ENCODE measurements around the gene ITGA6. TPM values are rescaled to one million over a fixed set of nuclear protein-coding genes. Genes with fewer than 3 reads are reported as not detected.

ITGA6 gene
- total RNA-seq, 1 donor from 2014 or later, result 26.1 TPM

DNA sequence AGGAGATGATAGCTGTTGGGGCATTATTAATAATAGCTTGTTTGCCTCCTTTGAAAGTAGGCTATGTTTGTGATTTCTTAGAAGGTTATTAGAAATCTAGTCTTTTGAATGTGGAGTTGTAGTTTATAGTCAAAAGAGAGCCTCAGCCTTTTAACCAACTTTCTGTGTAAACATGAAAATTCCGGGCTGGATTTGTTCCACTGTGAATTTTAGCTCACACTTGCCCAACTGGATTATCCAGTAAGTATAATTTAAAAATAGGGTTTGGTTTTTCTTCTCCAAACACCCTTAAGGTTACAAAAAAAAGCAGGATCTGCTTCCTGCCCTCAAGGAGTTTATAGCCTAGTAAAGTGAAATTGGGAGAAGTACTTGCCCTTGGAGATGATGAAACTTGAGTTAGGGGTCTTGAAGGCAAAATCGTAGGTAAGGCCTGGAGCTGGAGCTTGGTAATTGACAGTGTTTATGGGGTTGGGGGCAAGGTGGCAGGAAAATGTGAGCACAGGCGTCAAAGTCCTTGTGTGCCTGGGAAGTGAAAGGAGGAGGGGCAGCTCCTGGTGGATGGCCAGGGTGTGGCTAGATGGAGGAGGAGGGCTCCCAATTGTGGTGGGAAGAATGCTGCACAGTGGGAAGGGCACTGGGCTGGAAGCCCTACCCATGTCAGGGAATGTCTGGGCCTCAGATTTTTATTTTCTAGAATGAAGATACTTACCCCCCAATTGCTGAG, 21.3 kb downstream of the ITGA6 start:
- Mint-ChIP-seq H3K36me3 (no peaks in the 10 kb centered on the region), H3K4me3 (no peak overlapping the region), H3K27ac (no peak overlapping the region), H3K4me1 (ENCODE audit: unreplicated experiment) (peaks cover 7% of the 10 kb centered on the region), H3K9me3 (no peaks in the 10 kb centered on the region), H3K27me3 (peaks cover 4% of the 10 kb centered on the region)
- TF ChIP-seq, protein P1, sequence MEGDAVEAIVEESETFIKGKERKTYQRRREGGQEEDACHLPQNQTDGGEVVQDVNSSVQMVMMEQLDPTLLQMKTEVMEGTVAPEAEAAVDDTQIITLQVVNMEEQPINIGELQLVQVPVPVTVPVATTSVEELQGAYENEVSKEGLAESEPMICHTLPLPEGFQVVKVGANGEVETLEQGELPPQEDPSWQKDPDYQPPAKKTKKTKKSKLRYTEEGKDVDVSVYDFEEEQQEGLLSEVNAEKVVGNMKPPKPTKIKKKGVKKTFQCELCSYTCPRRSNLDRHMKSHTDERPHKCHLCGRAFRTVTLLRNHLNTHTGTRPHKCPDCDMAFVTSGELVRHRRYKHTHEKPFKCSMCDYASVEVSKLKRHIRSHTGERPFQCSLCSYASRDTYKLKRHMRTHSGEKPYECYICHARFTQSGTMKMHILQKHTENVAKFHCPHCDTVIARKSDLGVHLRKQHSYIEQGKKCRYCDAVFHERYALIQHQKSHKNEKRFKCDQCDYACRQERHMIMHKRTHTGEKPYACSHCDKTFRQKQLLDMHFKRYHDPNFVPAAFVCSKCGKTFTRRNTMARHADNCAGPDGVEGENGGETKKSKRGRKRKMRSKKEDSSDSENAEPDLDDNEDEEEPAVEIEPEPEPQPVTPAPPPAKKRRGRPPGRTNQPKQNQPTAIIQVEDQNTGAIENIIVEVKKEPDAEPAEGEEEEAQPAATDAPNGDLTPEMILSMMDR (conservative IDR thresholded peaks at IDR 0.05), result no peak
- DNase-seq (ENCODE audit: extremely low spot score, unreplicated experiment), result no peak

DNA sequence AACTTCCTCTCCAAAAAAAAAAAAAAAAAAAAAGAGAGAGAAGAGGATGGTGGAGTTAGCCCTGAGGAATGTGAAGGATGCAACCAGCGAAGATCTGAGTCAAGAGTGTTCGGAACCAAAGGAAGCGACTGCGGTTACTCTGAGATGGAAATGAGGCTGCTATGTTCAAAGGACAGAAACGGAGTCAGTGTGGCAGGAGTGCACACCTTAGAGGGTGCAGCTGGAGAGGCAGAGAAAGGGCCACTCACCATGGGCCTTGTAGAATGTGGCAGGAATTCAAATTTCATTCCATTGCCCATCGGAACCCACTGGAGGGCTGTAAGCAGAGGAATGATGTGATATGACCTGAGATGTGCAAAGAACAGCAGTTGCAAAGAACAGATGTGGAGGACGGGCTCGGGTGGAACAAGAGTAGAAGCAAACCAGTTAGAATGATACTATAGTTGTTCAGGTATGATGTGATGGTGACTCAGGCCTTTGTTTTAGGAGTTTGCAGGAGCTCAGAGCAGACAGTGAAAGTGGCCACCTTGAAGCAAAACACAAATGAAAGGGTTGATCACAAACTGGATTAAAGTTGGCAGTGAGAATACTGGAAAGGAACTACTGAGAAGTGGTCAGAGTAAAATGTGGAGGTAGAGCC, 22.6 kb downstream of the ITGA6 start:
- H3K27me3 Mint-ChIP-seq, result peaks cover 6% of the 10 kb centered on the region
- H3K27ac Mint-ChIP-seq, result no peak overlapping the region
- no peaks in the 10 kb centered on the region for H3K36me3 Mint-ChIP-seq
- TF ChIP-seq, protein P1 (conservative IDR thresholded peaks at IDR 0.05), result no peak
- DNase-seq (ENCODE audit: extremely low spot score, unreplicated experiment), result no peak
- H3K9me3 Mint-ChIP-seq, result no peaks in the 10 kb centered on the region
- peaks cover 7% of the 10 kb centered on the region for H3K4me1 Mint-ChIP-seq (ENCODE audit: unreplicated experiment)
- H3K4me3 Mint-ChIP-seq, result no peak overlapping the region

DNA sequence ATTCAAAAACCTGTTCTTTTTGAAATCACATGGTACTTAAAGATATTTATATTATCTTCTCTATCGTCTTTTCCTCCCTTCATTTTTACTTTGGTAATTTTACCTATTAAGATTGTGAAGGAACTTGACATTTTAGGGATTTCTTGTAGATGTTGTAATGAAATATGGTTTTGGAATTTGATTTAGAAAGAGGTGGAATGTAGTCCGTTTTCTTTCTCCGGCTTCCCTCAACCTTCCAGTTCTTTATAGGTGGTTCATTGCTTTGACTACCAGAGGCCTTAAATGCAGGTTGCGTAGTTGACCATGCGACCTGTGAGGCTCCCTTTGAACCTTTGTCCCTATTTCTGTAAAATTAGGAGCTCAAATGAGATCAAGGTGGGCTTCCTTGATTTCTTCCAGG, 24.5 kb downstream of the ITGA6 start:
- H3K9me3 Mint-ChIP-seq, result no peaks in the 10 kb centered on the region
- H3K27me3 Mint-ChIP-seq, result peaks cover 6% of the 10 kb centered on the region
- TF ChIP-seq, protein P1 (conservative IDR thresholded peaks at IDR 0.05), result no peak

DNA sequence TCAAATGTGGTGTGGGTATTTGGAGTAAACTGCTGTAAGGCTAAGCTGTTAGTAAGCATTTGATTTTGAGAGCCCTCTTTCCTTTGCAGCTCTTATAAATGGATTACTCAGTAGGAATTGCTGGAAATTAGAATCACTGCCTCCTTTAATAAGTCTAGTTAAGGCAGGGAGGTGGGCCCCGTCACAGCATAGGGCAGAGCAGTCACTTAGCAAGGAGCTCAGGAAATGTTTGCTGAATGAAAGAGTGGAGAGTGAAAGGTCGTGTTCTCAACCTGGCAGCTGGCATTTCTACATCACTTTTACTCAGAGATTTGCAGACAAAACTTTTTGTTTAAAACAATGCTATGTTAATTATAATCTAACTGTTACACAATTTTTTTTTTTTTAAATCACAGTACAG, 25.5 kb downstream of the ITGA6 start:
- H3K27me3 Mint-ChIP-seq, result peaks cover 9% of the 10 kb centered on the region
- TF ChIP-seq, protein P1 (conservative IDR thresholded peaks at IDR 0.05), result no peak
- H3K27ac Mint-ChIP-seq, result no peak overlapping the region
- H3K9me3 Mint-ChIP-seq, result no peaks in the 10 kb centered on the region
- H3K36me3 Mint-ChIP-seq, result no peaks in the 10 kb centered on the region
- H3K4me3 Mint-ChIP-seq, result no peak overlapping the region
- peaks cover 8% of the 10 kb centered on the region for H3K4me1 Mint-ChIP-seq (ENCODE audit: unreplicated experiment)
- DNase-seq (ENCODE audit: extremely low spot score, unreplicated experiment), result no peak

More for the DNA sequence above, 24.5 kb downstream of the ITGA6 start:
- Mint-ChIP-seq H3K4me1 (ENCODE audit: unreplicated experiment) (peaks cover 8% of the 10 kb centered on the region), H3K4me3 (no peak overlapping the region), H3K36me3 (no peaks in the 10 kb centered on the region), H3K27ac (no peak overlapping the region)
- no peak for DNase-seq (ENCODE audit: extremely low spot score, unreplicated experiment)

DNA sequence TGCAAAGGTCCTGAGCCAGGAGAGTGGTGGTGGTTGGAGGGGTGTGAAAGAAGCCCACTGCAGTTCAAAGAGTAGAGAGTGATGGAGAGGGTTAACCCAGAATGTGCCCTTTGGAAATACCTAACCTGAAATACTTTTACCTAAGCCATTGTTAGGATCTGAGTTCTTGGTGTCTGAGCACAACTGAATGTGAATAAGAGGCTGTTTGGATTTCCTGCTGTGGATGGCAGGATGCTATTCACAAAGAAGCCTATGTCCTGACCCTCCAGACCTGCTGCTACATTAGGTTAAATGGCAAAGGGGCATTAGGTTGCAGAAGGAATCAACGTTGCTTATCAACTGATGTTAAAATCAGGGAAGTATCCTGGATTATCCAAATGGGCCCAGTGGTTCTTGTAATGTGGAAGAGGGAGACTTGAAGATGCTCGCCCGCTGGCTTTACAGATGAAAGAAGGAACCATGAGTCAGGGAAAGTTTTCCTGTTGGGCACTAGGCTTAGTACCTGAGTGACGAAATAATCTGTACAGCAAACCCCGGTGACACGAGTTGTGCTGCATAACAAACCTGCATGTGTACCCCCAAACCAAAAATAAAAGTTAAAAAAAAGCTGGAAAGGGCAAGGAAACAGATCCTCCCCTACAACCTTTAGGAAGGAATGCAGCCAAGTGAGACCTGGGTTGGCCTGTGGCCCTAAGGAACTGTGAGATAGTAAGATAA, 27.2 kb downstream of the ITGA6 start:
- peaks cover 8% of the 10 kb centered on the region for H3K4me1 Mint-ChIP-seq (ENCODE audit: unreplicated experiment)
- no peak overlapping the region for H3K4me3 Mint-ChIP-seq
- TF ChIP-seq, protein P1 (conservative IDR thresholded peaks at IDR 0.05), result no peak
- H3K27ac Mint-ChIP-seq, result no peak overlapping the region
- H3K27me3 Mint-ChIP-seq, result peaks cover 10% of the 10 kb centered on the region
- H3K36me3 Mint-ChIP-seq, result no peaks in the 10 kb centered on the region
- H3K9me3 Mint-ChIP-seq, result no peaks in the 10 kb centered on the region
- no peak for DNase-seq (ENCODE audit: extremely low spot score, unreplicated experiment)
